Upper lobe of left lung (tissue), 6 donors: ENCODE results near the gene LARGE1. TPM values are rescaled to one million over a fixed set of nuclear protein-coding genes. Genes with fewer than 3 reads are reported as not detected.

Experiments used
- ATAC-seq, 2 donors: fragments of 200-7000 bp; cut with Tn5 transposase; one replicate each; pipeline ENCODE4 v1.9.1; 2022; ENCODE audit warnings: mild to moderate bottlenecking in 2 of 2, moderate library complexity in 2 of 2; ENCODE audit not compliant: low FRiP score in 2 of 2
- DNase-seq, 2 donors: peaks; one replicate each; pipeline ENCODE4 v3.0.0-alpha.2; 2019 to 2020
- H3K27ac ChIP-seq, 4 donors: fragments of 200-600 bp; sonication (generic); one replicate each; pipeline ENCODE4 v1.5.1; 2016 to 2019
- H3K27me3 ChIP-seq, 4 donors: fragments of 200-600 bp; sonication (generic); one replicate each; pipeline ENCODE4 v1.5.1; 2017 to 2019
- H3K36me3 ChIP-seq, 4 donors: fragments of 200-600 bp; sonication (generic); one replicate each; pipeline ENCODE4 v1.5.1; 2016 to 2019
- H3K4me1 ChIP-seq, 4 donors: fragments of 200-600 bp; sonication (generic); one replicate each; pipeline ENCODE4 v1.5.1; 2018 to 2019
- H3K4me3 ChIP-seq, 4 donors: fragments of 200-600 bp; sonication (generic); one replicate each; pipeline ENCODE4 v1.5.1; 2017 to 2019; ENCODE audit warnings: mild to moderate bottlenecking in 2 of 4, moderate library complexity in 1 of 4
- H3K9me3 ChIP-seq, 4 donors: fragments of 200-600 bp; sonication (generic); one replicate each; pipeline ENCODE4 v1.5.1; 2018 to 2019
- EP300 ChIP-seq, 4 donors: sonication (generic); formaldehyde crosslinking; IDR thresholded peaks; one replicate each; pipeline ENCODE4 v1.5.1; 2017; ENCODE audit warnings: antibody characterized with exemption in 4 of 4, control low read depth in 2 of 4
- POLR2A ChIP-seq, 4 donors: fragments of 450-650 bp; IDR thresholded peaks; one replicate each; pipeline ENCODE4 v1.5.1; 2016 to 2017; ENCODE audit warnings: antibody characterized with exemption in 4 of 4, mild to moderate bottlenecking in 2 of 4
- POLR2AphosphoS5 ChIP-seq, 2 donors: sonication (generic); formaldehyde crosslinking; IDR thresholded peaks; one replicate each; pipeline ENCODE4 v1.5.1; 2017; ENCODE audit warnings: antibody characterized with exemption in 2 of 2
- WGBS, 2 donors: methylation state at CpG; one replicate each; pipeline ENCODE4 v1.1.5; 2017 to 2018; 5-methylcytosine and 5-hydroxymethylcytosine counted together
- total RNA-seq, 6 donors: library from RNA; depleted of rRNA in 4 of 6; stranded (reverse); fragments of >200 nt in 4 of 6; gene quantifications; one replicate each; pipeline versions ENCODE4 v1.1.0 to v1.2.1, GENCODE V29; 2016 to 2021
- TF ChIP-seq, protein P1 (sequence below), 6 experiments: fragments of 450-650 bp in 4 of 6; fragments of 200-600 bp in 2 of 6; sonication (generic) in 2 of 6; IDR thresholded peaks; one replicate each; pipeline ENCODE4 v1.5.1; 2016 to 2019; ENCODE audit warnings: antibody characterized with exemption in 6 of 6
- donor health status: DM: no; HTN: no; CAD: no; lungs with moderate emphysema.
- donor health status: DM: no; HTN: yes; CAD: no; lungs with severe emphysema.

Gene LARGE1
- total RNA-seq, 6 donors from 2014 or later: 14.0 to 56.6 (median 25.3) TPM

- Histone ChIP-seq H3K27me3 (no peaks in the 10 kb centered on the region), H3K27ac (no peak overlapping the region), H3K9me3 (no peaks in the 10 kb centered on the region), H3K36me3 (no peaks in the 10 kb centered on the region), H3K4me3 (no peak overlapping the region), H3K4me1 (peaks cover 0 to 3% (median 0%) of the 10 kb centered on the region in 4 donors)
- TF ChIP-seq POLR2AphosphoS5 (IDR thresholded peaks at IDR 0.05) (no peak), EP300 (IDR thresholded peaks at IDR 0.05) (no peak), POLR2A (IDR thresholded peaks at IDR 0.05) (no peak)
- TF ChIP-seq, protein P1, sequence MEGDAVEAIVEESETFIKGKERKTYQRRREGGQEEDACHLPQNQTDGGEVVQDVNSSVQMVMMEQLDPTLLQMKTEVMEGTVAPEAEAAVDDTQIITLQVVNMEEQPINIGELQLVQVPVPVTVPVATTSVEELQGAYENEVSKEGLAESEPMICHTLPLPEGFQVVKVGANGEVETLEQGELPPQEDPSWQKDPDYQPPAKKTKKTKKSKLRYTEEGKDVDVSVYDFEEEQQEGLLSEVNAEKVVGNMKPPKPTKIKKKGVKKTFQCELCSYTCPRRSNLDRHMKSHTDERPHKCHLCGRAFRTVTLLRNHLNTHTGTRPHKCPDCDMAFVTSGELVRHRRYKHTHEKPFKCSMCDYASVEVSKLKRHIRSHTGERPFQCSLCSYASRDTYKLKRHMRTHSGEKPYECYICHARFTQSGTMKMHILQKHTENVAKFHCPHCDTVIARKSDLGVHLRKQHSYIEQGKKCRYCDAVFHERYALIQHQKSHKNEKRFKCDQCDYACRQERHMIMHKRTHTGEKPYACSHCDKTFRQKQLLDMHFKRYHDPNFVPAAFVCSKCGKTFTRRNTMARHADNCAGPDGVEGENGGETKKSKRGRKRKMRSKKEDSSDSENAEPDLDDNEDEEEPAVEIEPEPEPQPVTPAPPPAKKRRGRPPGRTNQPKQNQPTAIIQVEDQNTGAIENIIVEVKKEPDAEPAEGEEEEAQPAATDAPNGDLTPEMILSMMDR (IDR thresholded peaks at IDR 0.05): no peak
- no peak for ATAC-seq
- no peak for DNase-seq
- 33 to 45% methylated on average over 3 of the region's 3 CpGs for WGBS, 2 donors
Observed at GRCh38 chr22:33329398-33329797, 590.9 kb downstream of the LARGE1 start.

- 59 to 74% methylated on average over 2 of the region's 2 CpGs for WGBS, 2 donors
- DNase-seq (no peak), ATAC-seq (no peak)
- Histone ChIP-seq H3K4me1 (peaks cover 0 to 3% (median 0%) of the 10 kb centered on the region in 4 donors), H3K27ac (no peak overlapping the region), H3K36me3 (no peaks in the 10 kb centered on the region), H3K9me3 (no peaks in the 10 kb centered on the region), H3K4me3 (no peak overlapping the region), H3K27me3 (no peaks in the 10 kb centered on the region)
- TF ChIP-seq, protein P1 (IDR thresholded peaks at IDR 0.05): no peak
- TF ChIP-seq POLR2AphosphoS5 (IDR thresholded peaks at IDR 0.05) (no peak), POLR2A (IDR thresholded peaks at IDR 0.05) (no peak), EP300 (IDR thresholded peaks at IDR 0.05) (no peak)
Observed at GRCh38 chr22:33328789-33329296, 591.4 kb downstream of the LARGE1 start.

DNA sequence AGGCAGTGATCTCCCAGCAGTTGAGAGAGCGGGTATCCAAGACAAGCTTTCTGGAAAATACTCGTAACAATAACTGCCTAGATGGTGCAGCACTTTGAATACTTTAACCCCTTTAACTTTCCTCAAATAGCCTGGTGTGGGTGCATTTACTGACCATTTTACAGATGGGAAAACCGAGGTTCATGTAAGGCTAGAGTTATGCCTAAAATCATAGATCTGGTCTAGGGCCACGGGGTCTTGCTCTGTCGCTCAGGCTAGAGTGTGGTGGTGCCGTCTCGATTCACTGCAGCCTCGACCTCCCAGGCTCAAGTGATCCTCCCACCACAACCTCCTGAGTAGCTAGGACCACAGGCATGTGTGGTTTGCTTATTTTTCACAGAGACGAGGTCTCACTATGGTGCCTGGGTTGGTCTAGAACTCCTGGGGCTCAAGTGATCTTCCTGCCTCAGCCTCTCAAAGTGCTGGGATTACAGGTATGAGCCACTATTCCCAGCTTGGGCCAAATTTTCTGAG lies 592.9 kb downstream of the LARGE1 start:
- Histone ChIP-seq H3K27me3 (no peaks in the 10 kb centered on the region), H3K4me3 (no peak overlapping the region), H3K9me3 (no peaks in the 10 kb centered on the region), H3K4me1 (peaks cover 0 to 3% (median 0%) of the 10 kb centered on the region in 4 donors), H3K36me3 (no peaks in the 10 kb centered on the region), H3K27ac (no peak overlapping the region)
- TF ChIP-seq POLR2A (IDR thresholded peaks at IDR 0.05): no peak
- no peak for TF ChIP-seq POLR2AphosphoS5 (IDR thresholded peaks at IDR 0.05)
- TF ChIP-seq, protein P1 (IDR thresholded peaks at IDR 0.05): no peak
- no peak for TF ChIP-seq EP300 (IDR thresholded peaks at IDR 0.05)
- ATAC-seq (no peak), DNase-seq (no peak)
- 88 to 89% methylated on average over 8 to 9 of the region's 9 CpGs for WGBS, 2 donors

DNA sequence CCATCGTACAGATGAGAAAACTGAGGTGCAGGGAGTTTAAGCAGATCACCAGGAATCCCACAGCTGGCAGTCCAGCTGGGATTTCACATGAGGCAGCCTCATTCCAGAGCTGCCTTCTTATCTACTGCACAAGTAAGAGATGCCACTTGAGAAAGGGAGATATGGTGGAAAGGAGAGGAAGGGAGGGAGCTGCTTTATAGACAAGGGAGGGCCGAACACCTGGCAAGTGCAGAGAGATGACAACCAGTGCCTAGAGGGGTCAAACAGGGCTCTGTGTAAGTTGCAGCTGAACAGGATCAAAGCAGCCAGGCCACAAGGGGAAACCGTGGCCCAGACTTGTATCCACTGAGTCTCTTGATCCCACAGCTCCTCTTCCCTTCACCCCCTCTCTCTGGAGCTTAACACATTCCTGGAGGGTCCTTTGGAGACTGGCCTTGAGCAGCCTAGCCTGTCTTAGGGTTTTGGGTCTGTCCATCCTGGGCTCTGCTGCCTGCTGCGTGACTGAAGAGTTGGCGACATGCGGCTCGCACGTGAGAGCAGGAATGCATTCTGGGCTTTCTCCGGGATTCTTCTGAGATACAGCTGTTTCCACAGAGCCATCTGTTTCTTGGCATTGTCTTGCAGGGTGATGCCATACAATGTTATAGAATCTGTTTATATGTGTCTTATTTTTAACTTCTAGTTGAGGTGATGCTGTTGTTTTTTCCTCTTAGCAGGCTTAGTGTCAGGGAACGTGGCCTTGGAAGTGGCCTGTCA lies 593.6 kb downstream of the LARGE1 start:
- Histone ChIP-seq H3K36me3 (no peaks in the 10 kb centered on the region), H3K9me3 (no peaks in the 10 kb centered on the region), H3K27ac (no peak overlapping the region), H3K27me3 (no peaks in the 10 kb centered on the region), H3K4me1 (peaks cover 0 to 3% (median 0%) of the 10 kb centered on the region in 4 donors), H3K4me3 (no peak overlapping the region)
- TF ChIP-seq, protein P1 (IDR thresholded peaks at IDR 0.05): no peak
- TF ChIP-seq EP300 (IDR thresholded peaks at IDR 0.05) (no peak), POLR2A (IDR thresholded peaks at IDR 0.05) (no peak), POLR2AphosphoS5 (IDR thresholded peaks at IDR 0.05) (no peak)
- WGBS, 2 donors: 80 to 85% methylated on average over 10 of the region's 10 CpGs
- DNase-seq (no peak), ATAC-seq (no peak)
